Skeletal muscle satellite cell (primary cell): Measurements from ENCODE around the gene IWS1.
"Not testable (repeated sequence)": the region's sequence is repeated elsewhere in the genome, so short reads cannot be mapped to it uniquely, and the experiment has no call there.

Experiments
- H3K27me3 ChIP-seq: 2 replicates; pipeline ENCODE4 v1.7.0; 2013; ENCODE audit warnings: low read length; ENCODE audit not compliant: control insufficient read depth, insufficient read depth
- H3K36me3 ChIP-seq: 2 replicates; pipeline ENCODE4 v1.7.0; 2013; ENCODE audit warnings: mild to moderate bottlenecking, control low read depth, low read length; ENCODE audit not compliant: insufficient read depth
- H3K4me1 ChIP-seq: 2 replicates; pipeline ENCODE4 v1.7.0; 2013; ENCODE audit warnings: low read length; ENCODE audit not compliant: control insufficient read depth, insufficient read depth
- H3K4me2 ChIP-seq: 2 replicates; pipeline ENCODE4 v1.7.0; 2013; ENCODE audit warnings: mild to moderate bottlenecking, low read length
- H3K4me3 ChIP-seq: 2 replicates; pipeline ENCODE4 v1.7.0; 2013; ENCODE audit warnings: low read length
- H3K9ac ChIP-seq: 2 replicates; pipeline ENCODE4 v1.7.0; 2013; ENCODE audit warnings: mild to moderate bottlenecking, low read depth, low read length, moderate library complexity
- H3K9me3 ChIP-seq: replicated peaks from 2 replicates; pipeline ENCODE4 v1.7.0; 2013; ENCODE audit warnings: mild to moderate bottlenecking, control low read depth, low read length

IWS1 gene

DNA sequence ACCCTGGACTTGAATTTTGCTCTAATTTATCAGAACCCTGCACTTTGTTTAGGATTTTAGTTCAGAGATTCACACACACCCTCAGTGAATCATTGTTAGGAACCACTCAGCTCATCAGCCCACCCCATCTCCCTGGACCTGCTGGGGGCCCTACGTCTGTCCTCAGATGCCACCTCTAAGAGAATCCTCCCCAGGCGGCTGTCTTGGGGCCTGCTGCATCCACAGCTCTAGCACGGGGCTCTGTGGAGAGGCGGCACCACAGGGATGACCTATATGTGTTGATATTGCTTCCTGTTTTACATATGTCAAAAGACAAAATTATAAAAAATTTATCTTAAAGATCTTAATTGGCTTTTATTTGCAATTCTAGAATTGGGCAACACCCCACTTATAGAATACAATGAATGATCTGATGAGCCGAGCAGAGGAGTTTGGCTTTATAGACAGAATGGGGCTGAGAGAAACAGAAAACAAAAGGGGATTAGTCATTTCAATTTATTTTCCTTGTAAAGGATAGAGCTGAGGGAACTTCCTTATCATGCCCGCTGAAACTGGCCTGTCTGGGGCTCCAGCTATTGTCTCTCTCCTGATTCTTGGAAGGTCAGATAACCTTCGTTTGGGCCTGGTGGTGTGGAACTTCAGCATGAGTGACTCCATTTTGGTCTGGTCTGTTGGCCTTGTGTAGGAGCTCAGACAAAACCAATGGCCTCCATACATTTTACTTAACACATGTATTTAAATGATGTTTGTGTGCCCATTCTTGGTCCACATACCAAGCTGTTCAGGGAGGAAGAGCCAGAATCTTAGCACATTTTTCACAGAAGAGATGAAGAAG is 10.6 kb upstream of the IWS1 start:
- H3K36me3 ChIP-seq = no peaks in the 10 kb centered on the region

DNA sequence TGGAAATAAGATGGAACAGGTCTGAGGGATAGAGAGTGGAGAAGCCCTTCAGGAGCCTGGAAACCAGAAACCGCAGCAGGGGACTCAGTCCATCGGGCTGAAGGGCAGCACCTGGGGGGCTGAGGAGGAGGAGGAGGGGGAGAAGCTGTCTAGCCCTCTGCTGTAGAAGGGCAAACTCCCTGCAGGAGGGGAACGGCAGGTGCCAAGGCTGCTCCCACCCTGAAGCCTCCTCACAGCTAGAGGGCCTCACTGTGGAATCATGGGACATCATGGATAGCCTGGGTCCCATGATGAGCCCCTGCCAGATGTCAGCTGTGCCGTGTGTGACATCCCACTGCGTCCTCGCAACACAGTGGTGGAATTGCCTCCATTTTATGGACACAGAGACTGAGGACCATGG is 9.6 kb upstream of the IWS1 start:
- Histone ChIP-seq H3K36me3 (no peaks in the 10 kb centered on the region), H3K4me1 (no peaks in the 10 kb centered on the region), H3K4me3 (no peak overlapping the region), H3K9me3 (no peaks in the 10 kb centered on the region), H3K9ac (no peak overlapping the region), H3K4me2 (no peak overlapping the region), H3K27me3 (peaks cover 27% of the 10 kb centered on the region)

More for the DNA sequence above, 10.6 kb upstream of the IWS1 start:
- H3K9me3 ChIP-seq = no peaks in the 10 kb centered on the region
- H3K9ac ChIP-seq = no peak overlapping the region
- H3K4me3 ChIP-seq = no peak overlapping the region
- H3K27me3 ChIP-seq = peaks cover 37% of the 10 kb centered on the region
- H3K4me1 ChIP-seq = no peaks in the 10 kb centered on the region
- no peak overlapping the region for H3K4me2 ChIP-seq

DNA sequence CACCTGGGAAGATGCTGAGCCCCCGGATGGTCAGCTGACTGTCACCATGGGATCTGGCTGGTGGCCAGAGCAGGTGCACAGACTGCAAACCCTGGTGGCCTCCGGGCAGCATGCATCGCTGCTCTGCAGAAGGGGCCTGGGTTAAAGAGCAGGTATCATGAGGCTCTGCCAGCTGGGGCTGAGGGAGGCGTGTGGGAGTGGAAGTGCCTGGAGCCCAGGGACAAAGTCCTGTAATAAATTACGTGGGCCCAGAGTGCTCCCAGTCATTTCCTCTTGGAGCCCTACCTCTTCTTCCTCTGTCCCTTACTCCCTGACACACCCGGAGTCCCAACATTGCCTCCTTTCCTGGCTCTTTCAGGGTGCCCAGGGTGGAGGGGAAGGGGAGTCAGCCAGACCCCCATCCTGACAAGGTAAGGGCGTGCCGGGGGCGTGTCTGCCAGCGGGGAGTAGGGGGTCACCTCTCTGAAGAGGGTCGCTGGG is 9.2 kb upstream of the IWS1 start, which contains the start of gene MYO7B:
TSS of gene MYO7B (plus strand) at position 262 of the 480 bp plus-strand sequence. CDS start 24,040 bp downstream, outside the sequence.
- H3K4me3 ChIP-seq = no peak within 1 kb of the TSS
- no peaks in the 10 kb centered on the region for H3K4me1 ChIP-seq
- H3K36me3 ChIP-seq = no peaks in the 10 kb centered on the region
- H3K4me2 ChIP-seq = no peak within 1 kb of the TSS
- peaks cover 23% of the 10 kb centered on the region for H3K27me3 ChIP-seq
- no peaks in the 10 kb centered on the region for H3K9me3 ChIP-seq
- no peak within 1 kb of the TSS for H3K9ac ChIP-seq

DNA sequence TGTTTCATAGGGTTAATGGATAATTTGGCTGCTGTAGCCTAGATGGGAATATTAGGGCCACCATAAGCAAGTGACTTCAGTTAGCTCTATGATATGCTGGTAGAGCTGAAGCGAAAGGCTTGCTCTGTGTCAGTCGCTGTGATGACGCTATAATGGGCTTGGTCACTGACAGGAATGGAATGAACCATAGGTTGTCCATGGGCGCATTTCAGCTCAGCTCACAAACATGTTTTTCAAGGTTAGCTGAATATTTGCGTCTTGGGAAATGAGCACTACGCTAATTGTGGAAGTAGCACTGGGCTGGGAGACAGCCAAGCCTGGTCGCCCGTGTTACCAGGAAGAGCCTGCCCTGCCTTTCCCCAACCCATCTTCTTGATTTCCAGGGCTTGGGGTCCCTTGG is 6.0 kb upstream of the IWS1 start:
- Histone ChIP-seq H3K4me2 (no peak overlapping the region), H3K4me1 (peaks cover 2% of the 10 kb centered on the region), H3K36me3 (no peaks in the 10 kb centered on the region), H3K9me3 (no peaks in the 10 kb centered on the region), H3K4me3 (no peak overlapping the region), H3K9ac (no peak overlapping the region), H3K27me3 (peaks cover 15% of the 10 kb centered on the region)

DNA sequence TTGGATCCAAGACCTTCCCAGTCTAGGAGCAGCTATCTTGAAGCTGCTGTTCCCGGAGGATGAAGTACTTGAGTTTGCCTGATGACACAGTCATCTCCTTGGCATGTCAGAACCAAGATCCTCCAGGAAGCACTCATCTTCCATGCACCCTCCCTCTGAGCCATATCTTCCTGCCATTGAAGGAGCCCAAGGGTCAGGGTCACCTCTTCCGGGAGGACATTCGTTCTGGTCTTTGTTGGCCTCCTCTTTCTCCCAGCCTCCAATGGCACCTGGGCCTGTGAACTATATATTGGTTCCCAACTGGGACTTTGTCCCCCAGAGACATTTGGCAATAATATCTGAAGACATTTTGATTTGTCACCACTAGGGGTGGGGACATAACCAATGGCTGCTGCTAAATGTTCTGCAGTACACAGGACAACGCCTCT is 4.9 kb upstream of the IWS1 start:
- Histone ChIP-seq H3K27me3 (peaks cover 15% of the 10 kb centered on the region), H3K4me3 (no peak overlapping the region), H3K36me3 (no peaks in the 10 kb centered on the region), H3K4me1 (peaks cover 8% of the 10 kb centered on the region), H3K4me2 (no peak overlapping the region), H3K9ac (no peak overlapping the region), H3K9me3 (no peaks in the 10 kb centered on the region)

DNA sequence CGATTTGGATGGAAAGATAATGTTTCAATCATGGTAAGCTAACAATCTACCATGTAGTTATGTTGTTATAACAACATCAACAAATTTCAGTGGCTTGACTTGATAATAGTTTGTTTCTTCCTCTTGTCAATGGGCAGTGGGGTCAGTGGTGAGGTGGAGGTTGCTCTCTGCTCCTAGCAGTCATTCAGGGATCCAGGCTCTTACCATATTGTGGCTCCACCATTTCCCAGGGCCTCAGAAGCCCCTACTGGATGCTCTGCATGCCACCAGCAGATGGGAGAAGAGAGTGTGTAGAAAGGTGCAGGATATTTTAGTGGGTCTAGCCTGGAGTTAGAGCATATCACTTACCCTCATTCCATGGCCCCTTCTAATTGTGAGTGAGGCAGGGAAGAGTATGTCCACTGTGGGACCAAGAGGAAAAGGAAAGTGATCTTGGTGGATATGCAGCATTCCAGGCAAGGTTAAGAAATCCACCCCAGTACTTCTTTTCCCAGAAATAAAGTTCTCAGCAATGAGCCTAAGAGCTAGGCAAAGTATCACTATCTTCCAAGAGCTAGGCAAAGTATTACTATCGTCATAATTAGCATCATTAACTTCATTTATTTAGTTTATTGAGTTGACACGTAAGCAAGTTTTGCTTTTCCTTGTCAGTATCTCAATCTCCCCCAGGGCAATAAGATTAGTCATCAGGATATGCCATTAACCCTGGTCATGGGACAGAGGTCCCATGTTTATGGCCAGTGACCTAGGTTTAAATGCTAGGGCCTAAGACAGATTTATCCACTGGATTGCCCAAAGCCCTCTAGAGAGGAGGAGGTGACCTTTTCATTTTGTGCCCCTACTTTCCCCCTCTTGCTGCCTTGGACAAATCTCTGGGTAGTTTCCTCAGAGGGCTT is 4.2 kb upstream of the IWS1 start:
- Histone ChIP-seq H3K4me2 (no peak overlapping the region), H3K36me3 (no peaks in the 10 kb centered on the region), H3K4me3 (no peak overlapping the region), H3K4me1 (peaks cover 8% of the 10 kb centered on the region), H3K9ac (no peak overlapping the region), H3K9me3 (no peaks in the 10 kb centered on the region), H3K27me3 (peaks cover 15% of the 10 kb centered on the region)

DNA sequence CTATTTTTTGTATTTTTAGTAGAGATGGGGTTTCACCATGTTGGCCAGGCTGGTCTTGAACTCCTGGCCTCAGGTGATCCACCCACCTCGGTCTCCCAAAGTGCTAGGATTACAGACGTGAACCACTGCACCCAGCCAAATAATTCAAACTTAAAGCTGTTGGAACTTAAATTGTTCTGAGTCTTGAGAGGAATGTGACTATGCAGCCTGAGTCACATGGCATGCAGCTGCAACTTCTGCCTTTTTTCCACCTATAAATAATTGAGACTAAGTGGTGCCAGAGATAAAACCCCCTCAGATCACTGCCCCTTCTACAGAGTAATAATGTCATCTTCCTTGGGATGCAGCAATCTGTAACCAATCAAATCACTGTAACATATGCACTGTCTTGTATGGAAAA is 3.1 kb upstream of the IWS1 start:
- H3K4me1 ChIP-seq, H3K4me3 ChIP-seq, H3K9me3 ChIP-seq, H3K9ac ChIP-seq, H3K36me3 ChIP-seq, H3K4me2 ChIP-seq: not testable (repeated sequence)
- peaks cover 11% of the 10 kb centered on the region for H3K27me3 ChIP-seq

DNA sequence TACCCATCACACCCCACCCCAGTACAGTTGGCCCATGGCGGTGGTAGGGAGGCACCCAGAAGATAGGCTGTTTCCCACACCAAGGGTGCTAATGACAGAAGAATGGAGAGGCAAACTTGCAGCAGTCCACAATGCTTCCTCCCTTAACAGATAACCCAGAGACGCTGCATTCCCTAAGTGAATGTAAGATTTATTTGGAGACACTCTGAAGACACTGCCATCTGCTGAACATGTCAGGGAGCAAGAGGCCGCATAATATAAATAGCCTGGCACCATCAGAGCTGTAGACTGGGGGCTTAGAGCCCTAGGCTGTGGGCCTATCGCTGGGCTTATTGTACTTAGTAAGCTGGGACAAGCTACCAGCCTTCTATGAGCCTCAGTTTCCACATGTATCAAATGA is 2.2 kb upstream of the IWS1 start:
- H3K4me2 ChIP-seq = no peak overlapping the region
- peaks cover 1% of the 10 kb centered on the region for H3K36me3 ChIP-seq
- peaks cover 2% of the 10 kb centered on the region for H3K27me3 ChIP-seq
- H3K9me3 ChIP-seq = no peaks in the 10 kb centered on the region
- H3K9ac ChIP-seq = no peak overlapping the region
- no peak overlapping the region for H3K4me3 ChIP-seq
- peaks cover 15% of the 10 kb centered on the region for H3K4me1 ChIP-seq

DNA sequence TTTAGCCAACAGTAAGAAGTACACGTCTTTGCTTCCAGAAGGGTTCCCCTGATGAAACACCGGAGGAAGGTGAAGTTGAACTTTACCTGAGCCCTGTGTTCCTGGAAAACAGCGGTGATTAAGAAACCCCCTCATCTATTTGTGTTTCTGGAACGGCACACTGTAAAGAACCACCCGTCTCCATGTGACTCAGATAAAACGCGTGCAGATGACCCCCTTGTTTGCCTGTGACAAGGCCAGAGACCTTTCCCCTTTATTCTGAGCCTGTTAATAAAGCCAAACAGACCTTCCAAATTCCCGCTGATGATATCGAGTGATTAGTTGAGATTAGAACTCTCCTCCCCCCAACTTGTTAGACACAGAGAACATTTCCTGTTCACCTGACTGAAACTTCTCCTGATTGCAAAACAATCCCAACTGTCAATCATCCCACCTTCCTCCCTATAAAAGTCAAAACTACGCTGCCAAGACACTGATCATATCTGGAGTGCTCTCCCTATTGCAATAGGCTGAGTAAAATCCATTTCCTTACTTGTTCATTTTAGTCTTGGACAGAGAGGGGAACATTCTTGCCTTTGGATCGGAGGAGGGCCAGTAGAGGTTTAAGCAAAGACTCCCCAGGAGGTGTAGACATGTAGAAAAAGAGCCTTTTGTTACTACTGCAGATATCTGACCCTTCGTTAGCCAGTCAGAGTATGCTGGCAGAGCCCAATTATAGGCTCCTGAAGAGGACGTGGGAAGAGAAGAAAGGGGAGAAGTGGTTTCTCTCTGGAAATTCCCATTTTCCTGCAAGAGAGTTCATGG is 914 bp upstream of the IWS1 start:
- H3K4me2 ChIP-seq = peak overlapping the region; percentile 85
- H3K4me1 ChIP-seq = peaks cover 16% of the 10 kb centered on the region
- H3K36me3 ChIP-seq = peaks cover 13% of the 10 kb centered on the region
- H3K9ac ChIP-seq = peak overlapping the region; percentile 98
- H3K27me3 ChIP-seq = no peaks in the 10 kb centered on the region
- peak overlapping the region; percentile 75 for H3K4me3 ChIP-seq
- no peaks in the 10 kb centered on the region for H3K9me3 ChIP-seq

DNA sequence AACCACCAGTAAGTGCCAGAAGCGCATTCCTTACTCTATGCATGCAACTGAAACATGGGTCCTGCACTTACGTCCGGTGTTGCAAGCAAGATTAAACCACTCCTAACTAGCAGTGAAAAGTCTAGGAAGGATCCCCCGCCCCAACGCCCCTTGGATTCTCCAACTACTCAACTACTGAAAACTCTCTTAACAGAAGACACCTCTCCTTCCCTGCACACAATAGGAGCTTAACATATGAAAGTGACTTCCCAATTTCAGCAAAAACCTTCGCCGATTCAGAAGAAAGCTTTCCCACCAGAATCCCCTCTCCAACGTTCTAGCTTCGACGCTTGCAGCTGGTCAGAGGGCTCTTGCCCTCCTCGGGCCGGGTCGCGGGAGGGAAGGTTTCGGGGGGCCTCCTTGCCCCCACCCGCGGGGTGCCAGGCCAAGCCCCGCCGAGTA is 578 bp downstream of the IWS1 start:
- Histone ChIP-seq H3K36me3 (peaks cover 22% of the 10 kb centered on the region), H3K9me3 (no peaks in the 10 kb centered on the region), H3K4me3 (peak overlapping the region; percentile 75), H3K4me2 (peak overlapping the region; percentile 85), H3K9ac (peak overlapping the region; percentile 98), H3K27me3 (no peaks in the 10 kb centered on the region), H3K4me1 (peaks cover 16% of the 10 kb centered on the region)
